T-cell (primary cell): ENCODE results near the gene CELF4. TPM values are rescaled to one million over a fixed set of nuclear protein-coding genes. Genes with fewer than 3 reads are reported as not detected.

ENCODE experiments used
- ATAC-seq, 4 experiments: fragments of 200-7000 bp in 3 of 4; fragments of 150-1000 bp in 1 of 4; cut with Tn5 transposase; replicated peaks in 1 of 4; 1 replicate in 3 of 4; 2 replicates in 1 of 4; pipeline ENCODE4 v1.10.0; 2021; ENCODE audit warnings: moderate library complexity in 3 of 4, mild to moderate bottlenecking in 2 of 4, moderate number of reproducible peaks in 1 of 4
- CTCF ChIA-PET, 2 donors: fragments of 300-600 bp; sonication (Branson Sonifier 250); formaldehyde crosslinking; loops; one replicate each; lab custom pipeline; 2022; ENCODE audit warnings: antibody characterized with exemption in 2 of 2; lab: Charles Lee
- POLR2A ChIA-PET, 2 donors: fragments of 300-600 bp; sonication (Branson Sonifier 250); formaldehyde crosslinking; loops; one replicate each; lab custom pipeline; 2022; ENCODE audit warnings: antibody characterized with exemption in 2 of 2; lab: Charles Lee
- DNase-seq, 35 experiments: peaks; one replicate each; pipeline versions ENCODE4 v3.0.0 to v3.0.0-alpha.2; 2013 to 2023
- H3K27ac ChIP-seq: one replicate; pipeline ENCODE4 v1.5.1; 2013; ENCODE audit warnings: low read length
- H3K27me3 ChIP-seq, 2 experiments: replicated peaks in 1 of 2; 1 replicate in 1 of 2; 2 replicates in 1 of 2; pipeline versions ENCODE4 v1.6.1 to v1.7.0; 2013; ENCODE audit warnings: low read length in 1 of 2, mixed read lengths in 1 of 2; ENCODE audit not compliant: control insufficient read depth in 2 of 2, insufficient read depth in 2 of 2; ENCODE audit errors: extremely low read depth in 1 of 2
- H3K36me3 ChIP-seq, 2 donors: 1 replicate in 1 of 2; 2 replicates in 1 of 2; pipeline versions ENCODE4 v1.6.1 to v1.7.0; 2013; ENCODE audit warnings: low read length in 1 of 2; ENCODE audit not compliant: control insufficient read depth in 2 of 2, insufficient read depth in 1 of 2; ENCODE audit errors: extremely low read depth in 1 of 2
- H3K4me1 ChIP-seq, 2 experiments: 1 replicate in 1 of 2; 2 replicates in 1 of 2; pipeline versions ENCODE4 v1.6.1 to v1.7.0; 2013; ENCODE audit warnings: low read length in 2 of 2, mixed read lengths in 1 of 2; ENCODE audit not compliant: insufficient read depth in 2 of 2, control insufficient read depth in 1 of 2; ENCODE audit errors: extremely low read depth in 1 of 2
- H3K4me3 ChIP-seq, 2 donors: 1 replicate in 1 of 2; 2 replicates in 1 of 2; pipeline versions ENCODE4 v1.5.1 to v1.7.0; 2013; ENCODE audit warnings: mild to moderate bottlenecking in 2 of 2, low read length in 1 of 2, moderate library complexity in 1 of 2; ENCODE audit not compliant: control insufficient read depth in 1 of 2; ENCODE audit errors: extremely low read depth in 1 of 2
- H3K9me3 ChIP-seq: 2 replicates; pipeline ENCODE4 v1.7.0; 2013
- H3K27ac Mint-ChIP-seq, 2 donors: one replicate each; pipeline ENCODE4 v1.8.0; 2020 to 2021; ENCODE audit warnings: mild to moderate bottlenecking in 2 of 2, mixed read lengths in 2 of 2
- H3K27me3 Mint-ChIP-seq, 2 donors: one replicate each; pipeline ENCODE4 v1.8.0; 2021 to 2022; ENCODE audit warnings: mixed read lengths in 2 of 2
- H3K36me3 Mint-ChIP-seq: one replicate; pipeline ENCODE4 v1.8.0; 2021; ENCODE audit warnings: mixed read lengths
- H3K4me1 Mint-ChIP-seq, 3 donors: one replicate each; pipeline ENCODE4 v1.8.0; 2020 to 2022; ENCODE audit warnings: mixed read lengths in 3 of 3, mild to moderate bottlenecking in 1 of 3
- H3K4me3 Mint-ChIP-seq, 3 donors: one replicate each; pipeline ENCODE4 v1.8.0; 2020 to 2022; ENCODE audit warnings: mild to moderate bottlenecking in 3 of 3, mixed read lengths in 3 of 3, moderate library complexity in 3 of 3
- H3K9me3 Mint-ChIP-seq, 3 donors: one replicate each; pipeline ENCODE4 v1.8.0; 2020 to 2022; ENCODE audit warnings: mixed read lengths in 3 of 3
- WGBS: methylation state at CpG from one replicate; pipeline ENCODE4 v1.1.5; 2013; ENCODE audit warnings: missing lambda C conversion rate; ENCODE audit not compliant: insufficient coverage; 5-methylcytosine and 5-hydroxymethylcytosine counted together
- total RNA-seq, 35 experiments: library from RNA in 6 of 35; stranded (reverse) in 6 of 35; fragments of 120-200 nt in 1 of 35; gene quantifications; one replicate each; pipeline versions ENCODE4 v1.2.1 to v1.2.4 and lab custom pipeline; 2013 to 2026

Gene CELF4
- total RNA-seq, 5 donors from 2014 or later (not counting 1 experiment from before 2014, with no cell fraction given) = not detected

- no peaks in the 10 kb centered on the region for H3K36me3 ChIP-seq
- Mint-ChIP-seq H3K27me3 (peaks cover 5 to 17% of the 10 kb centered on the region in 2 donors), H3K9me3 (no peaks in the 10 kb centered on the region), H3K4me3 (no peak overlapping the region), H3K36me3 (no peaks in the 10 kb centered on the region), H3K4me1 (peaks cover 0 to 4% (median 0%) of the 10 kb centered on the region in 3 donors), H3K27ac (no peak overlapping the region)
- H3K9me3 ChIP-seq = no peaks in the 10 kb centered on the region
- POLR2A ChIA-PET = no interaction called here
- 68% methylated on average over 5 of the region's 7 CpGs for WGBS
- no peaks in the 10 kb centered on the region for H3K4me1 ChIP-seq
- H3K27me3 ChIP-seq = peaks cover 0 to 23% of the 10 kb centered on the region in 2 experiments
- no peak for DNase-seq
- no peak overlapping the region for H3K27ac ChIP-seq
- CTCF ChIA-PET = interaction anchor here in 1 of 2 donors (0.6 kb wide), 1 partner anchor 22 kb away, joined by 3 read pairs; no protein-coding TSS in a partner anchor
- ATAC-seq = no peak
- H3K4me3 ChIP-seq = no peak overlapping the region
Observed at GRCh38 chr18:37438417-37439180, 127.0 kb downstream of the CELF4 start.

- no peak overlapping the region for H3K4me3 Mint-ChIP-seq
- H3K9me3 Mint-ChIP-seq = no peaks in the 10 kb centered on the region
- Histone ChIP-seq H3K27ac (no peak overlapping the region), H3K4me1 (no peaks in the 10 kb centered on the region), H3K9me3 (no peaks in the 10 kb centered on the region), H3K36me3 (no peaks in the 10 kb centered on the region), H3K27me3 (peaks cover 0 to 18% of the 10 kb centered on the region in 2 experiments), H3K4me3 (no peak overlapping the region)
- DNase-seq (no peak), ATAC-seq (peak in 1 of 4 experiments; percentile 12)
- ChIA-PET CTCF (no interaction called here), POLR2A (no interaction called here)
- no peaks in the 10 kb centered on the region for H3K36me3 Mint-ChIP-seq
- WGBS = 2% methylated on average over 13 of the region's 15 CpGs
- peaks cover 0 to 11% (median 0%) of the 10 kb centered on the region in 3 donors for H3K4me1 Mint-ChIP-seq
- H3K27me3 Mint-ChIP-seq = peaks cover 0 to 15% of the 10 kb centered on the region in 2 donors
- no peak overlapping the region for H3K27ac Mint-ChIP-seq
Observed at GRCh38 chr18:37435996-37436395, 129.6 kb downstream of the CELF4 start.

- Mint-ChIP-seq H3K27ac (no peak overlapping the region), H3K4me1 (peaks cover 0 to 11% (median 0%) of the 10 kb centered on the region in 3 donors), H3K36me3 (no peaks in the 10 kb centered on the region), H3K27me3 (peaks cover 0 to 15% of the 10 kb centered on the region in 2 donors), H3K4me3 (no peak overlapping the region), H3K9me3 (no peaks in the 10 kb centered on the region)
- no peaks in the 10 kb centered on the region for H3K36me3 ChIP-seq
- ChIA-PET POLR2A (no interaction called here), CTCF (no interaction called here)
- 41% methylated on average over 3 of the region's 5 CpGs for WGBS
- H3K27me3 ChIP-seq = peaks cover 0 to 18% of the 10 kb centered on the region in 2 experiments
- H3K4me1 ChIP-seq = no peaks in the 10 kb centered on the region
- H3K4me3 ChIP-seq = no peak overlapping the region
- no peak overlapping the region for H3K27ac ChIP-seq
- no peak for DNase-seq
- H3K9me3 ChIP-seq = no peaks in the 10 kb centered on the region
- no peak for ATAC-seq
Observed at GRCh38 chr18:37435150-37435867, 130.3 kb downstream of the CELF4 start.

GRCh38 chr18:37434161-37434860 lies 131.3 kb downstream of the CELF4 start:
- WGBS = 85% methylated on average over 7 of the region's 13 CpGs
- no peak for DNase-seq
- H3K27me3 ChIP-seq = peaks cover 0 to 15% of the 10 kb centered on the region in 2 experiments
- H3K4me1 ChIP-seq = no peaks in the 10 kb centered on the region
- peaks cover 0 to 11% (median 0%) of the 10 kb centered on the region in 3 donors for H3K4me1 Mint-ChIP-seq
- H3K27ac ChIP-seq = no peak overlapping the region
- no peaks in the 10 kb centered on the region for H3K9me3 ChIP-seq
- ChIA-PET POLR2A (no interaction called here), CTCF (no interaction called here)
- no peaks in the 10 kb centered on the region for H3K36me3 Mint-ChIP-seq
- H3K27ac Mint-ChIP-seq = no peak overlapping the region
- no peak overlapping the region for H3K4me3 Mint-ChIP-seq
- H3K4me3 ChIP-seq = no peak overlapping the region
- no peak for ATAC-seq
- no peaks in the 10 kb centered on the region for H3K36me3 ChIP-seq
- H3K27me3 Mint-ChIP-seq = peaks cover 0 to 15% of the 10 kb centered on the region in 2 donors
- no peaks in the 10 kb centered on the region for H3K9me3 Mint-ChIP-seq

- ATAC-seq = no peak
- H3K27ac Mint-ChIP-seq = no peak overlapping the region
- H3K27me3 Mint-ChIP-seq = peaks cover 0 to 15% of the 10 kb centered on the region in 2 donors
- Histone ChIP-seq H3K27me3 (peaks cover 0 to 15% of the 10 kb centered on the region in 2 experiments), H3K9me3 (no peaks in the 10 kb centered on the region), H3K4me3 (no peak overlapping the region), H3K36me3 (no peaks in the 10 kb centered on the region), H3K27ac (no peak overlapping the region), H3K4me1 (no peaks in the 10 kb centered on the region)
- CTCF ChIA-PET = interaction anchor here in 1 of 2 donors (0.6 kb wide), 1 partner anchor 112 kb away, joined by 4 read pairs; no protein-coding TSS in a partner anchor
- no peak for DNase-seq
- POLR2A ChIA-PET = no interaction called here
- peaks cover 0 to 11% (median 0%) of the 10 kb centered on the region in 3 donors for H3K4me1 Mint-ChIP-seq
- WGBS = 40% methylated on average over 1 of the region's 7 CpGs
- no peak overlapping the region for H3K4me3 Mint-ChIP-seq
- H3K36me3 Mint-ChIP-seq = no peaks in the 10 kb centered on the region
- H3K9me3 Mint-ChIP-seq = no peaks in the 10 kb centered on the region
Observed at GRCh38 chr18:37432436-37433195, 133.0 kb downstream of the CELF4 start.
